HG03060 (cell line): Measurements from ENCODE around the gene PAIP2.
"Not testable (repeated sequence)": the region's sequence is repeated elsewhere in the genome, so short reads cannot be mapped to it uniquely, and the experiment has no call there.

Experiments
- ATAC-seq: cut with Tn5 transposase; IDR thresholded peaks from one replicate; pipeline ENCODE4 v1.9.1; 2021; ENCODE audit warnings: low read depth, moderate number of reproducible peaks; ENCODE audit not compliant: unreplicated experiment

The PAIP2 gene

DNA sequence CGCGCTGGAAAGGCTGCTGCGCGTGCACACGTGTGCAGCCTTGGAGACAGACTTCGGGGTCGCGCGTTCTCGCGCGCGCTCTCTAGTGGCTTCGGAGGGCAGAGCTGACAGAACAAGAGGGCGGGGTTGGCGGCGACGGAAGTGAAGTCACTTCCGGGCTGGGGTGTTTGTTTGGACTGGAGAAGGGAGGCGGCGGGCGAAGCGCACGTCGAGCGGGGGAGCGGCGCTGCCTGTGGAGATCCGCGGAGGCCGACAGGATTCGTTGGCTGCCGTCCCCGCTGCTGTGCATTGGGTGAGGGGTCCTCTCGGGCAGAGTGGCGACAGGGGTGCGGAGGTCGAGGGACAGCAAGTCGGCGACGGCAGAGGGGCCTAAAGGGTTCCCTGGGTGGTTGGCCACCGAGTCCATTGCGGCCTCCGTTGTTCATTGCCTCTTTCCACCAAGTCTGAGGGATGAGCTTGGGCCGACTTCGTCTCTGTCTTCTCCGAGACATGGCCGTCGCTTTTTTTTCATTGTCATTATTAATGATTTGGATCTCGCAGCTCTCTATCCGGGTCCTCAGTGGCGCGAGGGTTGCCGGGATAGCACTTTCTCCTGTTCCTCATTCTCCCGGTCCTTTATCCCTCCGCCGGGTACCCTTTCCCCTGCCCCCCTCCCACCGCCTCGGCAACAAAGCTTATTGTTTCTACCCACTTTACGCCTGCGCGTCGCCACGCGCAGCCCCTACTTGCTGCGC lies at the start of gene PAIP2:
TSS of gene PAIP2 (plus strand) at position 166 of the 734 bp plus-strand sequence. CDS start 21,931 bp downstream, outside the sequence.
- peak; percentile 71 for ATAC-seq

GRCh38 chr5:139293202-139293506 lies 48.5 kb upstream of the PAIP2 start:
- no peak for ATAC-seq

GRCh38 chr5:139293507-139294373 lies 47.9 kb upstream of the PAIP2 start, which contains the start of gene MATR3:
Gene MATR3 (plus strand): TSS chr5:139293740. CDS start chr5:139307416, 13,676 bp downstream.
- ATAC-seq = peak; percentile 62

DNA sequence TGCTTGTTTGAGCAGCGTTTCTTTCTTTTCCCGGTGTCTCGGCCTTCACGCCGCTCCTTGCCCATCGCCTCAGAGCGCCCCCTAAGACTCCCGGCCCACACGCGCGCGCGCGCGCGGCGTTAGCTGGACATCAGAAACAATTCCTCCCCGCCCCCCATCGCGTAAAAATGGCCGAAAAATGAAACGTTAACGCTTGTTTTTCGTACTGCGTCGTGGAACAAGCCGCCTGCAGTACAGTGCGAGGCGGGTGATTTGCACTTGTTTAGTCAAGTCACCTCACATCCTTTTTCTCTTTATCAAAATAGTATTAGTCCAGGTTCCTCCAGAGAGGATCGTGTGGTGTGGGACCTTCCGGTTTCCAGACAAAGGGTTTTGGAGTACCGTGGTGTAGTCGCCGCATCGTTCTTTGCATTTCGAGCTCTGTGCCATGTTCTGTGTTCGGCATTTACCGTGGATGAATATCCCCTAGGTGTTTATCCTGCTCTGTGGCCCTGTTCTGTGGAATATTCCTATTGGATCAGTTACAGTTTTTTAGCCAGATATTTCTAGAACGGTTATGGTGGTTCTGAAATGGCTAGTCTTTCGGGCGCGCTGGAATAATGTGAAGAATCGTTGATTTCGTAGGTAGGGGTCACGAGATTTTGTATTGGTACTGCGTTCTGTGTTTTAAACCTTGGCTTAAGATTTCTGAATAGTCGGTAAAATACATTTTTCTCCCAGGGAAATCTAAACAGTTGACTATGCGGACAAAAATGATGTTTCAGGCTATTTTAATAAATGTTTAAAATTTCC lies 47.1 kb upstream of the PAIP2 start:
- peak; percentile 9 for ATAC-seq

GRCh38 chr5:139295346-139296057 lies 46.2 kb upstream of the PAIP2 start:
- ATAC-seq = no peak

DNA sequence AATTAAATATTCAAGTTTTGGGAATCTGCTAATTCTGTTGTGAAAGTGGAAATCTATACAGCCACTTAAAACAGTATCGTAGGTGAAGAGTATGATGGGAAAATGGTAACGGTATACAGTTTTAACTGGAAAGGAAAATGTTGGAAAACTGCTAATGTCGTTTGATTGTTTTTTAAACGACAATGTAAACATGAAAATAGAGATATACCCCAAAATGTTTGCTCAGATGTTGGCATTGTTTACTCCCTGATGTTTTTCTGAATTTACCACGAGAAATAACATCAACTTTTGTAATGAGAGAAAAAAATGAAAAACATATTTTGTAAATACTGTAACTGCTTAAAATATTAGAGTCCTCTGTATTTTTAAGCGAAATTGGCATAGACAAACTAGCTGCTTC lies 45.5 kb upstream of the PAIP2 start:
- no peak for ATAC-seq

- no peak for ATAC-seq
Measured at GRCh38 chr5:139296862-139297326, 44.8 kb upstream of the PAIP2 start.

DNA sequence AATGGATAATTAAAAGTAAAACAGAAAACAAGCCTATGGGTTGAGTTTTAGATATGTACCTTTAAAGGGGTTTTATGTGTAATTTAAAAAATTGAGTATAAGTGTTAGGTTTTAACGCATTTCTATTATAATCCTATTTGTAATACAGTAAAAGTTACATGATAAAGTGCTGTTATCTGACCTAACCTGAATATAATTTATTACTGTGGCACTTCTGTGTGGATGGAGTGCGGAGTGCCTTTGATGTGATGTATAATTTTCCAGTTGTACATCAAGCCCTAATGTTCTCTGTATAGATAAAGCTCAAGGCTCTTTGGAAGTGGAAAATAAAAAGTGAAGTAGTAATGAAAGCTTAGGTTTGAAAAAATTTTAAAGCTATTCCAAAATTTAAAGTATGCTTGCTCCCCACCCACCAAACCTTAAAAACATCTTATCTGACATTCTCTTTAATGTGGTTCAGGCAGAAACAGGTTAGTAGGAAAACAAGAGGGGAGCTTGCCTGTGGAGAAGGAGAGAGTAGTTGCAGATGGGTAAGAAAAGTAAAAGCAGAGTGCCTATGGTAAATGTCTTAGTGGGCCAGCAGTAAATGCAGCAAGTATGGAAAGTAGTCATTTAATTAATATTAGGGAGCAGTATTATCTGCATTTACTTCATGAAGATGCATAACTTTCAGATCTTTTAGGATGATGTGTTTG lies 44.1 kb upstream of the PAIP2 start:
- no peak for ATAC-seq

- no peak for ATAC-seq
Measured at GRCh38 chr5:139298242-139298641, 43.4 kb upstream of the PAIP2 start.

- ATAC-seq = no peak
Measured at GRCh38 chr5:139299486-139299885, 42.2 kb upstream of the PAIP2 start.

DNA sequence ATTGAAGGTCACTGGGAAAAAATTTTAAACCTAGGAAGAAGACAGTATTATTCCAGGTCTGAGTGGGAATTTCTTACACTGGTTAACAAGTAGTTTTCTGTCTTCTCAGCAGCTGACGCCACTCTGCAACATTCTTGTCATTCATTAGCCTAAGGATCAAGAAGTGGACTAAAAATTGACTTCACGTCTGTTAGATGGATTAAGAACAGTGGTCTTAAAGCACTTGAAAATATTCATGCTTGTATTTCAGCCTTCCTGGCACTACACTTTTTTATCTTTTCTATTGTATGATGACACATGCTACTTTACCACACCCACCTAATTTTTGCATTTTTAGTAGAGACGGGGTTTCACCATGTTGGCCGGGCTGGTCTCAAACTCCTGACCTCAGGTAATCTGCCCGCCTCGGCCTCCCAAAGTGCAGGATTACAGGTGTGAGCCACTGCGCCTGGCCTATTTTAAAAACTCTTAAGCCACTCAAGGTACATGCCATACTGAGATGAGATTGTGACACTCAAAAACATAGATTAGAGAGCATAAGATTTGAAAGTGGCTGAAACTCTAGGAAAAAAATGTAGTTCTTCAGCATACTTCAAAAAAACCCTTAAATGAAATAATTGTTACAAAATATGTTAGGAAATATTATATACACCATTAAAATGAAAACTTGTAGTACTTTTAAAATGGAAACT lies 39.7 kb upstream of the PAIP2 start:
- no peak for ATAC-seq

- no peak for ATAC-seq
Measured at GRCh38 chr5:139304391-139305324, 37.0 kb upstream of the PAIP2 start.

- ATAC-seq = no peak
Measured at GRCh38 chr5:139306197-139306596, 35.5 kb upstream of the PAIP2 start.

GRCh38 chr5:139306628-139307379 lies 34.9 kb upstream of the PAIP2 start:
- no peak for ATAC-seq

DNA sequence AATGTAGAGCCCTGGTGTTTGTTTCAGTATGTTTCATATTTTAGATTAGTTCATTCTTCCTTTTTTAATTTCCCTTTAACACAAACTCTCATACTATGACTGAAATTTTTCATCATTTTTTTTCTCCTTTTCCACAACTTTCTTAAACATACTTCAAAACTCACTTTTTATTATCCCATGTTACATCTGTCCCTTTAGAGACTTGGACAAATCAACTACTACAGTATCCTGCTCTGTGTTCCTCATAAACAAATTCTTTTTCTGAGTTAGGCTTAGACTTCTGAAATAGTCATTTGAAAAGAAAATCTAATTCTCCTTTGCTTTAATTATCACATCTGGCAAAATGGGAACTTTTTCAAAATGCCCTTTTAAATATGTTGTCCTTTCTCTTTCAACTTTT lies 32.9 kb upstream of the PAIP2 start:
- ATAC-seq = no peak

DNA sequence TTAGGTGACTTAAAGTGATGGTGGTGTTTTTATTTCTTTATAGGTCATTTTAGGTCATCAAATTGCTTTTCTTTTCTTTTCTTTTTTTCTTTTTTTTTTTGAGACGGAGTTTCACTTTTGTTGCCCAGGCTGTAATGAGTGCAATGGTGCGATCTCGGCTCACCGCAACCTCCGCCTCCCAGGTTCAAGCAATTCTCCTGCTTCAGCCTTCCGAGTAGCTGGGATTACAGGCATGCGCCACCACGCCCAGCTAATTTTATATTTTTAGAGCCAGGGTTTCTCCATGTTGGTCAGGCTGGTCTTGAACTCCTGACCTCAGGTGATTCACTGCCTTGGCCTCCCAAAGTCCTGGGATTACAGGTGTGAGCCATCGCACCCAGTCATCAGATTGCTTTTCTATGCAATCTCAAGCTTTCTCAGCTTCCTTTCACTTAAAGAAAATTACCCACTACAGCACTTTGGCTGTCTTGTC lies 30.9 kb upstream of the PAIP2 start:
- not testable (repeated sequence) for ATAC-seq

DNA sequence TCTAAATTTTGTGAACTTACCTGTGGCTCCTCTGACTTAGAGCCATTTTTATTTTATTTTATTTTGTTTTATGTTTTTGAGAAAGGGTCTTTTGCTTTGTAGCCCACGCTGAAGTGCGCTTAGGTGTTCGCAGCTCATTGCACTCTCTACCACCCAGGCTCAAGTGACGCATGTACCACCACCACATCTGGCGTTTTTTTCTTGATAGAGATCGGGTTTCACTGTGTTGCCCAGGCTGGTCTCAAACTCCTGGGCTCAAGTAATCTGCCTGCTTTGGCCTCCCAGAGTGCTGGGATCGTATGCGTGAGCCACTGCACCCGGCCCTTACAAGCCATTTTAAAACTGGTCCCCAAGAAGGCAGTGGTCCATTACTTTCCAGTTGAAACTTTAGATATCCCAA lies 29.6 kb upstream of the PAIP2 start:
- no peak for ATAC-seq
